HS-5 (cell line): ENCODE measurements around the gene DNAI1.
"Not testable (repeated sequence)": the region's sequence is repeated elsewhere in the genome, so short reads cannot be mapped to it uniquely, and the experiment has no call there.

ENCODE experiments used
- DNase-seq: peaks from one replicate; pipeline ENCODE4 v3.0.0-alpha.2; 2012; ENCODE audit warnings: low read depth

Gene DNAI1

DNA sequence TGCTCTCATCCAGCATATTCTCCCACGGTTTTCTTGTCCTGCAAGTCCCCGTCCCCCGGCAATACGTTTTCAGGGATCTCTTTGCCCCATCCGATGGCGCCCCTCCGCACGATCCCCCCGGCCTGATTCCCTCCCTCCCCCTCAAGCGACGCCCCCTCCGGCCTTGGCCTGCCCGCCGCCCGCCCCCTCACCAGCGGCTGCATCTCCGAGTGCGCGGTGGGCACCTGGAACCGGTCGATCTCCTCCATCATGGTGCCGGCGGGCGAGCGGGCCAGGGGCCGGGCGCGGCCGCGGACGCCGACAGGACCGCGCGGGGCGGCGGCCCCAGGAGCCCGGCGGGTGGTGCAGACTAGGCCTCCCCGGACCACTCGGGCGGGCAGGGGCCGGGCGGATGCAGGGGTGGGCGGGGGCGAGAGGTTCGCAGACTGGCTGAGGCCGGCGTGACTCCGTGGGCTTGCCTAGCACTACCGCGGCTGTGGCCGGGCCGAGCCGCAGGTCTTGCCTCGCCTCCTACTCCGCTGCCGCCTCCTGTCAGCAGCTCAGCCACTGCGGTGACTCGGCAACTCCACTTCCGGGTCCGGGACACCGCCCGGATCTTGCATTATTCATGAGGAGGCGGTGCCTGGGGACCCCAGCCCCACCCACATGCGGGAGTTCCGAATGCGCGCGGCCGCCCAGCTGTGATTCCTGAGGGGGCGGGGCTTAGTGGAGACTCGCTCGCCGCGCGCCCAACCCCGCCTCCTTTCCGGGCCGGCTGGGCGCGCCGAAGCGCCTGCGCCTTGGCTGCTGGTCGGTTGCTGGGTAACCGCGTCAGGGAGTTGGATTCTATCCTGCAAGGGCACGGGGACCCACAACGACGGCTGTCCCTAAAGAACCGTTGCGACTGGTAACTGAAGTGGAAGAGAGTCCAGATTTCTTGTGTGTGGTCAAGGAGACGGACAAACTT is at the start of gene DNAI1, which contains the start of gene FAM219A:
TSS of gene DNAI1 (plus strand) at position 793 of the 946 bp plus-strand sequence. CDS start 201 bp downstream, outside the sequence.
TSS of gene FAM219A (minus strand) at position 558 of the 946 bp plus-strand sequence. CDS start at position 251, 307 bp downstream.
- peak; percentile 87 for DNase-seq

DNA sequence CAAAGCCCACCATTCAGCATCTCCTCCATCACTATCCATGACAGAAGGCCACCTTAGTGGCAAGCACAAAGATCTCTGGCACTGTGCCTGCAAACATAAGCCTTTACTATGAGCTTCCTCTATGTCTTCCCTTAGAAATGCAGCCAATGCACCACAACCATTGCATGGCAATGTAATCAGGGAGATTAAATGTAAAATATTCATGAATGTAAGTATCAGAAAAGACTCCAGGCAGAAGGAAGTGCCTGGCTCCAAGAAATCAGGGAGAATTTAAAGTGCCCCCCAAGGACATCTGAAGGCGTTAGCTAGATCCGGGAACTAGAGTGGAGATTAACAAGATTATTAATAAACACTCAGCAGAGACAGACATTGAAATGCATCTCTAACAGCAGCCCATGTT is 49.5 kb upstream of the DNAI1 start:
- DNase-seq = no peak

DNA sequence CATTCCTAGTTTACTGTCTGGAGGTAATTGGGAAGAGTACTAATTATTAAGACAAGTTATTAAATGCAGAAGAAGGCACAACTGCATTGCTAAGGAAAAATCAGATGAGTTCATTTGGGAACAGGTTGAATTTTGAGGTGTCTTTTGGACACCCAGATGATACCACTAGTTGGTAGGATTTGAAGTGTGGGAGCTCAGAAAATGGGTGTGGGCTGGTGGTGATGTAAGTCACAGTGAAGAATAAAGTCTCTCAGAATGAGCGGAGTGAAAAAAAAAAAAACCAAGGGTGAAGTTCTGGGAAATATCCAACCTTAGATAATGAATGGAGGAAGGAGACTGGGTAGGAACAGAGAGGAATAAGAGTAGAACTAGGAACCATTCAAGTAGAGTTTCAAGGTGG is 46.3 kb upstream of the DNAI1 start:
- DNase-seq = no peak

DNA sequence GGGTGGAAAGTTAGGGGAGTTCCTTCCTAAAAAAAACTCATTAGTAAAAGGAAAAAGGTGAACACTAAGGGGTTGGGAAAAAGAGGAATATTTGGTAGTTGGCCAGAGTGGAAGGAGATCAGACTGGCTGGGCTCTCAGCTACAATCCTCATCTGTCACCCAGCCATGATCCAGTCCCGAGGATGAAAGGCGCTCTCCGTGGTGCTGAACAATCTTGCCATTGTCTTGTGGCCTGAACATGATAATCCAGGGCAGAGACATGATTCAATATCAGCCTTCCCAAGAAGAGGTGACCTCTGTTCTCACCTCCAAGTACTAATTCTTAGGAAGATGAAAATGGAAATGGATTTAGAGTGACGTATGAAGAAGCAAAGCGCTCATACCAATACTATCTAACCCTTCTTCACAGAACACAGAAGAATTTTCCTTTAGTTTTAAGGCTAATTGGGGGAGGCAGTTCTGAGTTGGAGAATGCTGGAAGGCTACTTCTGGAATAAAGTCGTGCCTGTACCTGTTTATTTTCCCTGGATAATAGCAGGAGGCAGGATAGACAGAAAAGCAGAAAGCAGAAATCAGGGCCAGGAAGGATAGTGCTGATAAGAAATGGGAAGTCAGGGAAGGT is 45.3 kb upstream of the DNAI1 start:
- DNase-seq = no peak

DNA sequence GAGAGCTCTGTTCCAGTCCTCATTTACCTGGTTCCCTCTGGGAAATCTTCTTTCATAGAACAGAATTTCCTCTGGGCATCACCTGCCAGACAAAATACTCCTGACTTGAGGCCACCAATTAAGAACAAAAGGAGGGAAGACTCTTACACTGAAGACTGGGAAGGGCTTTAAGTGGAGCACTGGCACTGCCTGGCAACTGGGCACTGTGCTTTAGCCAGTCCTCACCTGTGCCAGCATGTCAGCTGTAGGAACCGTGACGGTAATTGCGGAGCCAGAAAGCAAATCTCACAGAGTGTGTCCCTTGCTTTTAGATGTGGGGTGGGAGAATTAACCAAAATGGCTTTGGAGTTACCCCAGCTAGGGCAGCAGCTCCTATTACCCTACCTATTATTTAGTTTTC is 40.9 kb upstream of the DNAI1 start:
- DNase-seq = no peak

DNA sequence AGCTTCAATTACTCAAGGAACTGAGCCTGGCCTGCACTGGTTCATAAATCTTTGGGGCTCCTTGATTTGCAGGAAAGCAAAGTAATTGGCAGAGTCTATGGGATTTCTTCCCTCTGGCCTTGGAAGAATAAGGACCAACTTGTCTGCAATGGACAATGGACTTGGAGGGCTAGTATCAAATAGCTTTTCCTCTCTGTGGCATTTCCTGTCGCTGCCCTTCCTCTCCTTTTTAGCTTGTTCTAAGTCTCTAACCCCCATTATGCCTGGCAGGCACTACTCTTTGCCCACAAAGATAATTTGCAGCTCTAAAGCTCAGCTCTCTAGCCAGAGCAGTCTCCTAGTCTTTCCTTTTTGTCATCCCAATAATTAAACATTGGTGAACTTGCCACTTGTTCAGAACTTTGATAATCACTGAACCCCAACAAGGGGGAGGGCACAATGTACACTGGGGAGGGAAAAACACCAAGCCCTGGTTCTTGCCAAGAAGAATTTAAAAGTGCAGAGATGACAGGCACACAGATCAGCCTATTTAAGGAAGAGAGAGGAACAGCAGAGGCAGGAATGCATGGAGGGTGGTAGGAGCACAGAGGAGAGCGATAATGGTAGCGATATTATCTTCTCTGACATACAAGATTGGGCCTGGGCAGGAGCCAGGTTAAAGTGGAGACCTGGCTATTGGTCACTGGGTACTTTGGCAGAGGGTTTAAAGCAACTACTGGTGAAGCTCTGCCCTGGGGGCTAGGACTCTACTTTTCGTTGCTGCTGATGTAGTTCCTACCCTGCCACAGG is 38.7 kb upstream of the DNAI1 start:
- no peak for DNase-seq

DNA sequence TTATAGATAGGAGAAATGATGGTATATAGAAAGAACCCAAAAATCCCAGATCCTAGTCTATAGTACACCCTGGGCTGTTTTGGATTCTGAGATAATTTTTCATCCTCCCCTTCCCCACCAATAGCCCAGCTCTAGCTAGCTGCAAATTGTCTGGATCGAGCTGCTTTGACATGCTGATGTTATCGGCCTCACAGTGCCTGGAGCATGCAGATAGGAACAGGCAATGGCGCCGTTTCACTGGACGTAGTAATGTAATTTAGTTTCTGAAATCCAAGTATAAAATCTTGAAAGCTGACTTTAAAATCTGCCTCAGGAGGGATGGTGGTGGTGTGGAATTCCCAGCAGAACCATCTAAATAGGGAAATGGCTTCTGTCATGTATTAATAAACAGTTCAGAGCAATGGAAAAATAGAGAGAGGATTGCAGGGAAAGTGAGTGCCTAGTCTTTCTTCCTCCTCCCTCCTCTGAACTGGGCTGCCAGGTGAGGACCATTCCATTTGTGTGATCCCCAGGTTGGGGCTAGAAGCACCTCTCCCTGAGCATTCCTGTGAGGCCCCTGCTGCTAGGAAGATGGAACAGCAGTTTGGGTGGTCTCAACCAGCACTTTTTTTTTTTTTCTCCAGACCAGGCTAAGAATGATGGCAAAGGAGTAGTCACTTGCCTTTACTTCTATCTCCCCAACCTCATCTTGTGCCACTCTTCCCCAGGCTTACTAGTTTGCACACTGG is 32.1 kb upstream of the DNAI1 start:
- DNase-seq = no peak

DNA sequence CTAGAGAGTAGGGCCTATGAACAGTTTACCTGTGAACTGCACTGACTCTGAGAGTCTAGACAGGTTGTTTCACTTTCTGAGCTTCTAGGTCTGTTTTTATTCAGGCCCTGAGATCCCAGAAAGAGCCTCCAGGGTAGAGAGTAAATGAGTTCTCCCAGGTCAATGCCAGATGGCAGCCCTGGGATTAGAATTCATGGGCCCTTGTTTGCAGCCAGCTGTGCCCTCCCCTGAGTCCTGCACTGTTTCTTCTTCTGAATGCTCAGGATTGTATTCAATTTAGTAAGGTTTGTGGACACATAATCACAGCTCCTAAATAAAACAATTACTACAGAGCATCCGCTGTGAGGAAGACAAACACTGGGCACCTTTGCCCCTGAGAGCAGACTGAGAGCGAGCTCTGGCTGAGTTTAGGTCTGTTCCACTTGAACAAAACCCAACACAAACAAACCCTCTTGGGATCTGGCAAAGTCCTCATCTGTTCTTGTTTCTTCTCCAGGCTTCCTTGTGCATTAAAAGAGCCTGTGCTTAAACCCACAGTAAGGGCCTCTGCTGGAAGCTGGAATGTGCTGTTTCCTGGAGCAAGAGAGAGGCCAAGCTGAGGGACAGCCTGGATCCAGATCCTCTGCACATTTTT is 30.2 kb upstream of the DNAI1 start:
- no peak for DNase-seq

DNA sequence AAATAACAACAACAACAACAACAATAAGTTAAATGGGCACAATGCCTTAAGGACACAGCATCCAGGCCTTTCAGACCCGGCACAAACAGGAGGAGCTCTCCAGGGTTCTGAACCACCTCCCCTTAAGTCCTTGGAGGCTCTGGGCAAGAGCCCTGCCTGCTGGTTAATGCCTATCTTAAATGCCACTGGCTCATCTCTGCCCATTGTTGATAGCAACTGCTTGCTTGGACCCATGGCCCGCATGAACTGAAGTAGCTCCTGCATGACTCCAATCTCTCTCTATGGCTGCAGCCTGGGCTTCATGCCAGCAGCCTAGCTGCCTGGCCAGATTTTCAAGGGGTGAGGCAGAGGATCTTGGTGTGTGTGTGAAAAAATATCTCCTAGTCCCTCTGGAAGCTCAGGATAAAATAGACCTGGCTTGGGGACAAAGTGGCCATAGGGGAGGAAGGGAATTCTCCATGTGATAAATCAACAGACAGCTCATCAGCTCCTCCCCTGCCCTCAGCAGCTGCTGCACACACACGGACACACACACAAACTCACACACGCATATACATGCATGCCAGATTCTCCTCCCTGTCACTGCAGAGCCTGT is 27.7 kb upstream of the DNAI1 start:
- DNase-seq = no peak

DNA sequence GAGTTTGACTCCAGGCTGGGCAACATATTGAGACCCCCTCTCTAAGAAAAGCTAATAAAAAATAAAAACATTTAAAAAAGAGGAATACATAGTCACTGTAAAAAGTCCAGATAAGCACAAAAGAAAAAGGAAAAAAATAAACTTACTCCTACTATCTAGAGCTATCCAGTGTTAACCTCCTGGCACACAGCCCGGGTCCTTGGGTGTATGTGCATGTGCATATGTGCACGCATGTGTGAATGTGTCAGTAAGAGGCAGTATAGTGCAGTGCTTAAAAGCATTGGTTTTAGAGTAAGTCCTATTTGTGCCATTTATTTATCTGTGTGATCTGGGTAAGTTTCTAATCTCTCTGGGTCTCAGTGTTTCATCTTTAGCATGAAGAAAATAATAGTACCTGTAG is 26.9 kb upstream of the DNAI1 start:
- no peak for DNase-seq

DNA sequence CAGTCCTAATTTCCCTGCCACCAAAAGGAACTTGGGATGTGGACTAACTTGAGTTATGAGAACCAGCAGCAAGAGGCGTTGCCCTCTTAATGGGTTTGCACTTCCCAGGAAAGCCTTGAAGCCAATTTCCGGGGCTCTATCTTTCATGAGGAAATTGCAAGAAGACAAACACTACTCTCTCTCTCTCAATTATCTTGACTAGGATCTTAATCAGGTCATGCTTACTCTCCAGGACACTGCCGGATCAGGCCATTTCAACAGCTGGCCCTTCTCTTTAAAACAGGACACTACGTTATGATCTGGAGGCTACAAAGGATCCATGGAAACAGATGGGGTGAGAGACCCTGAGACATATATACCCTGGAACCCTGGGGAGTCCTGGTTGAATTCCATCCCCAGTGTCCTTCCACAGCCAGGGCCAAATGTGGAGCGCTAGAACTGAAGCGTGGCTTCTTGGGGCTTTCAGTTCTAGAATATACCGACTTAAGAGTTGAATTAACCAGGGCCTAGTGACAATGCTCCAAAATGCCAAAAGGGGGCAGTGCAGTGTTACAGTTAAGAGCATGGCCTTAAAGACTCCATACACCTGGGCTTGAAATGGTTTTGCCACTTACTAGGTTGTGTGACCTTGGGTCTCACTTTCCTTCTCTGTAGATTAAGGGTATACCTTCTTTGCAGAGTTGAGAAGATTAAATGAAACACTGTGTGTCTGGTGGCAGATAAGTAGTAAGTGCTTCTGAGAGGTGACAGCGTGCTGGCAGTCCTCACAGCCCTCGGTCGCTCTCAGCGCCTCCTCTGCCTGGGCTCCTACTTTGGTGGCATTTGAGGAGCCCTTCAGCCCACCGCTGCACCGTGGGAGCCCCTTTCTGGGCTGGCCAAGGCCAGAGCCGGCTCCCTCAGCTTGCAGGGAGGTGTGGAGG is 21.3 kb upstream of the DNAI1 start:
- DNase-seq = no peak

DNA sequence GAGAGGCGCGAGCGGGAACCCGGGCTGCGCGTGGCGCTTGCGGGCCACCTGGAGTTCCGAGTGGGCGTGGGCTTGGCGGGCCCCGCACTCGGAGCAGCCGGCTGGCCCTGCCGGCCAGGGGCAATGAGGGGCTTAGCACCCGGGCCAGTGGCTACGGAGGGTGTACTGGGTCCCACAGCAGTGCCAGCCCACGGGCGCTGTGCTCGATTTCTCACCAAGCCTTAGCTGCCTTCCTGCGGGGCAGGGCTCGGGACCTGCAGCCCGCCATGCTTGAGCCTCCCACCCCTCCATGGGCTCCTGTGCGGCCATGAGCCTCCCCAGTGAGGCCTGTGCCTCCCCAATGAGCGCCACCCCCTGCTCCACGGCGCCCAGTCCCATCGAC is 20.7 kb upstream of the DNAI1 start:
- not testable (repeated sequence) for DNase-seq

DNA sequence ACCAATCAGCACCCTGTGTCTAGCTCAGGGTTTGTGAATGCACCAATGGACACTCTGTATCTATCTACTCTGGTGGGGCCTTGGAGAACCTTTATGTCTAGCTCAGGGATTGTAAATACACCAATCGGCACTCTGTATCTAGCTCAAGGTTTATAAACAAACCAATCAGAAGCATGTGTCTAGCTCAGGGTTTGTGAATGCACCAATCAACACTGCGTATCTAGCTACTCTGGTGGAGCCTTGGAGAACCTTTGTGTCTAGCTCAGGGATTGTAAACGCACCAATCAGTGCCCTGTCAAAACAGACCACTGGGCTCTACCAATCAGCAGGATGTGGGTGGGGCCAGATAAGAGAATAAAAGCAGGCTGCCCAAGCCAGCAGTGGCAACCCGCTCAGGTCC is 20.1 kb upstream of the DNAI1 start:
- DNase-seq = not testable (repeated sequence)

DNA sequence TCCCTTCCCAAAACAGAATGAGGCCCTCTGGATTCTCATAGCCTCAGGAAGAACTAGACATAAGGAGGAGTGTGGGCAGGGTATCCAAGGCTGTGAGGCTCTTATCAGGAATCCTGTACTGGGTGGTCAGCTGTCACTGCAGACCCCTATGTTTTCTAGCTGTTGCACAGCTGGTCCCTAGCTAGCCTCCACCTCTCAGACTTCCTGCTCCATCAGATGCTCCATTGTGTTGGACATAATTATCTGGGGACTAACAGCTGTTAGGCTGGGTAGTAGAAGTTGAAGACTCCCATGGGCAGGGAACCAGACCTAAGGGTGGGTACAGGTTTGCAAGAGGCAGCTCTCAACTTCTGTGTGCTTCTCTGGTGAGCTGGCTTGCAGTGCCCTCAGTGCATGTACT is 18.6 kb upstream of the DNAI1 start:
- no peak for DNase-seq

DNA sequence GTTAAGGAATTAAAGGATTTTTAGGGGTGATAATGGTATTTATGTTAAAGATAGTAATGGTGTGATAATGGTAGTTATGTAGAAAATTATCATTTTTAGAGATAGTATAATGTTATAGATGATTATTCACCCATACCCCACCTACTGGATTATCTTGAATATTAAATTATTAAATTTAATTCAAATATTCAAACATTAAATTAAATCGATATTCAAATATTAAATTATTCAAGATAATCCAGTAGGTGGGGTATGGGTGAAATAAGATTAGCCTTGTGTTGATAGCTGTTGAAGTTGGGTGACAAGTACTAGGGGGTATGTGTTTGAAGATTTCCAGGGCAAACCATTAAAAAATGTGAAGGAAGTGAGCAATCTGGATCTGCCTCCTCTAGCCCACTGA is 15.8 kb upstream of the DNAI1 start:
- DNase-seq = no peak

DNA sequence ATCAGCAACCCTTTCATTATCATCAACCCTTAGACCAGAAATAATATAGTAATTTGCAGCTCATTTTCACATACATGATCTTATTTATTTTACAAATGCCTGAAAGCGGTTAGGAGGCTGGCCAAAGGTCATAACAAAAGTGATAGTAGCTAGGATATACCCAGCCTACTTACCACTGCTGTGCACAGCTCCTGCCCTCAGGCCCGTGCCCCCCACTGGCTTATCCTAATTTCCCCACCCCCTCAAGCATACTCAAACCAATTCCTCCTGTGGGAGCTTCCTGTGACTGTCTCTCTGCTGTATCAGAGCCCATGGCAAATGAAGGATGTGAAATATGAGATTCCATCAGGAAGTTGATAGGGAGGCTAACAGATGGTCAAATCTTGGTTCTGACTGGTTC is 15.1 kb upstream of the DNAI1 start:
- DNase-seq = no peak

DNA sequence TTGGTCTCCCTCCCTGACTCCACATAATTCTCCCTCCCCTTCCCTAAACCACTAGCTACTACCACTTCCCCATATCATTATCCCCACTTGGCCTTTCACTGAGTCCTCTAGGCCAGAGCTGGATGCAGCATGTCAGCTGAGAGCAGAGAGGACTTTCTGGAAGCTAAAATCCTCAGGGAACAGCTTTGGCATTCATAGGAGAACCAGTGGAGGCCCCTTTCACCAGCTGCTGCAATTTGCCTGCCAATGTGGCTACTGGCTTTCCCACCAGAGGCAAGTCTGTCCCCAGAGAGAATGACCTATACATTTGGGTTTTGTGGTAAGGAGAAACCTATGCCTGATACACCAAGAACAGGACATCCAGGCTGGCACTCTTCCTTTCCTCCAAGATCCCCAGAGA is 14.6 kb upstream of the DNAI1 start:
- no peak for DNase-seq

DNA sequence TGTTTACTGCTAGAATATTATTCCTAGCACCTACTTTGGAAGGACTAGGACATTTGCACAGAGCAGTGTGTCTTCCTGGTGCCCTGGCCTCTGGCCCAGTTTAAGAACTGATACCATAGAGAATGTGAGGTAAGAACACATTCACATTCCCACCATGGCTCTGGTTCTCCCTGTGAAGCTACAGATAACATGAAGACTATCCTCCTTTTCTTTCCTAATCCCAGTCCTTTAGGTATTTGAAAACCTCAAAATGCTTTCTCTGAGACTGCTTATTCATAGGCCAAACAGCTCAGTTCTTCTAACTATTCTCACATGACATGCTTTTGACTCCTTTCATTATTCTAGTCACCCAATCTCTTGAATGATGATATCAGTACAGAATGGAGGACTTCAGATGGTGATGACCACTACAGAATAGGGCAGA is 12.1 kb upstream of the DNAI1 start:
- no peak for DNase-seq

DNA sequence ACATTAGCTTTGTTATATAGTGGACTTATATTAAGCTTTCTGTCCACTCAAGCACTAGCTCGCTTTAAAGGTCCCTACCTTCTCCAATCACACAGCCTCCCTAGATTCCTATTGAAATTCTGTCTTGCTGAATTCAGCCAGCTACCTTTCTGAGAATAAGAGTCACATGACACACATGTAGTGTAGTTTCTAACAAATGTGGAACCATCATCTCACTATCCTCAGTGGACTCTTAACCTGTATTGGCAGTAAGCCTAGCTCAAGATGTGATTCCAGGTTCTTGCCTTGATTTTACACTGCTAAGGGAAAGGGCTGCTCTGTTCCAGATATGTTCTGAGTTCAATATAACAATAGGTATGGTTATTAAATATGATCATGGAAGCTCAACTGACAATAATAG is 11.7 kb upstream of the DNAI1 start:
- DNase-seq = no peak

DNA sequence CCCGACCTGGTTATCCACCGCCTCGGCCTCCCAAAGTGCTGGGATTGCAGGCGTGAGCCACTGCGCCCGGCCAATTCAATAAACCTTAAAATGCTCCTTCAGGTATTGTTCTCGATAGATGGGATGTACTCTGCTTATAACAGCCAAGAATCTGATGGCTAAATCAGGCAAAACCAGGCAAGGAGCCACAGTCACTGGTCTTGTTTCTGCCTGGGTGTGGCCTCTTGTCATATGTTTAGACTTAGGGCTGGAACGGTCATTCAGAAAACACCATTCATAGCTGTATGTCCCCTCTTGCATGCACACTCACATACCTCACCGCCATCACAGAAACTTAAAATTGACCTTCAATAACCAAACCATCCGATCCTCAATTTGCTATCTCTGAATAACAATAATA is 8.0 kb upstream of the DNAI1 start:
- no peak for DNase-seq
